K562 (cell line): Measurements from ENCODE around the gene ABHD8. TPM values are rescaled to one million over a fixed set of nuclear protein-coding genes. Genes with fewer than 3 reads are reported as not detected.

ENCODE experiments used
- AFF4 ChIP-seq: sonication (generic); formaldehyde crosslinking; IDR thresholded peaks from 2 replicates; pipeline ENCODE4 v1.8.0; 2023; ENCODE audit warnings: mild to moderate bottlenecking, missing genetic modification reagents
- ARID4B ChIP-seq: sonication (generic); formaldehyde crosslinking; IDR thresholded peaks from 2 replicates; pipeline ENCODE4 v1.8.0; 2022; ENCODE audit warnings: mild to moderate bottlenecking, missing genetic modification reagents
- HLTF ChIP-seq: fragments of 450-650 bp; IDR thresholded peaks from 2 replicates; pipeline ENCODE4 v1.6.1; 2016
- LARP7 ChIP-seq: fragments of 450-650 bp; IDR thresholded peaks from 2 replicates; pipeline ENCODE4 v1.6.1; 2016
- PPARD ChIP-seq: fragments of 250-450 bp; sonication (Bioruptor Pico); IDR thresholded peaks from 2 replicates; pipeline ENCODE4 v1.8.0; 2022; ENCODE audit warnings: inconsistent platforms, mild to moderate bottlenecking, moderate library complexity
- PURB ChIP-seq: sonication (generic); formaldehyde crosslinking; IDR thresholded peaks from 2 replicates; pipeline ENCODE4 v1.9.0; 2021; ENCODE audit warnings: low read depth, mild to moderate bottlenecking, missing genetic modification reagents
- SNAPC5 ChIP-seq: fragments of 250-450 bp; sonication (Bioruptor Pico); IDR thresholded peaks from 2 replicates; pipeline ENCODE4 v1.8.0; 2021; ENCODE audit warnings: moderate library complexity, mild to moderate bottlenecking, inconsistent platforms
- YY1 ChIP-seq, 3 experiments: IDR thresholded peaks; 2 replicates each; pipeline ENCODE4 v1.6.1; 2011; ENCODE audit warnings: low read length in 2 of 3, mild to moderate bottlenecking in 2 of 3, moderate library complexity in 2 of 3, borderline replicate concordance in 1 of 3, control low read depth in 1 of 3, low read depth in 1 of 3; ENCODE audit not compliant: insufficient read depth in 3 of 3, insufficient replicate concordance in 2 of 3, control insufficient read depth in 1 of 3, insufficient read length in 1 of 3; ENCODE audit errors: extremely low read depth in 1 of 3
- ZEB2 ChIP-seq: fragments of 450-650 bp; IDR thresholded peaks from 2 replicates; pipeline ENCODE4 v1.6.1; 2016
- polyA plus RNA-seq, 8 experiments: library from polyadenylated mRNA; depleted of rRNA in 4 of 8; stranded (reverse) in 5 of 8; unstranded in 3 of 8; fragments of >200 nt; fragmentation: Nextera tagmentation in 2 of 8; fragmentation: Illumina TruSeq in 1 of 8; extraction: Ambion mirVana in 2 of 8; extraction: Trizol in 1 of 8; gene quantifications; 2 replicates each; pipeline versions ENCODE4 v1.2.1 to v1.2.3, GENCODE V29; 2011 to 2014; ENCODE audit warnings: inconsistent platforms in 1 of 8, missing spikeins in 1 of 8
- total RNA-seq, 7 experiments: library from RNA; depleted of rRNA in 6 of 7; stranded (reverse); fragments of >200 nt in 6 of 7; fragmentation: Illumina TruSeq in 2 of 7; extraction: Trizol in 2 of 7; gene quantifications; 2 replicates each; pipeline versions ENCODE4 v1.2.1 to v1.2.3, GENCODE V29; 2011 to 2021; ENCODE audit warnings: low replicate concordance in 1 of 7
- TF ChIP-seq, protein P1 (sequence below), 2 experiments: IDR thresholded peaks; 2 replicates each; pipeline ENCODE4 v1.6.1; 2011; ENCODE audit warnings: borderline replicate concordance in 1 of 2, control low read depth in 1 of 2, low read depth in 1 of 2, low read length in 1 of 2, mild to moderate bottlenecking in 1 of 2, mixed read lengths in 1 of 2, moderate library complexity in 1 of 2; ENCODE audit not compliant: insufficient read depth in 1 of 2, insufficient read length in 1 of 2, poor library complexity in 1 of 2, severe bottlenecking in 1 of 2; ENCODE audit errors: extremely low read depth in 1 of 2
- TF ChIP-seq, protein P2 (sequence below): sonication (generic); formaldehyde crosslinking; IDR thresholded peaks from 2 replicates; pipeline ENCODE4 v1.4.0; 2020; ENCODE audit warnings: mild to moderate bottlenecking, missing genetic modification reagents

Gene ABHD8
- total and polyA plus RNA-seq, 9 of the 15 experiments (the other 6 are each of a cell fraction or from before 2014, with no cell fraction given): 0.04 to 6.6 (median 2.0) TPM; not detected in 1

DNA sequence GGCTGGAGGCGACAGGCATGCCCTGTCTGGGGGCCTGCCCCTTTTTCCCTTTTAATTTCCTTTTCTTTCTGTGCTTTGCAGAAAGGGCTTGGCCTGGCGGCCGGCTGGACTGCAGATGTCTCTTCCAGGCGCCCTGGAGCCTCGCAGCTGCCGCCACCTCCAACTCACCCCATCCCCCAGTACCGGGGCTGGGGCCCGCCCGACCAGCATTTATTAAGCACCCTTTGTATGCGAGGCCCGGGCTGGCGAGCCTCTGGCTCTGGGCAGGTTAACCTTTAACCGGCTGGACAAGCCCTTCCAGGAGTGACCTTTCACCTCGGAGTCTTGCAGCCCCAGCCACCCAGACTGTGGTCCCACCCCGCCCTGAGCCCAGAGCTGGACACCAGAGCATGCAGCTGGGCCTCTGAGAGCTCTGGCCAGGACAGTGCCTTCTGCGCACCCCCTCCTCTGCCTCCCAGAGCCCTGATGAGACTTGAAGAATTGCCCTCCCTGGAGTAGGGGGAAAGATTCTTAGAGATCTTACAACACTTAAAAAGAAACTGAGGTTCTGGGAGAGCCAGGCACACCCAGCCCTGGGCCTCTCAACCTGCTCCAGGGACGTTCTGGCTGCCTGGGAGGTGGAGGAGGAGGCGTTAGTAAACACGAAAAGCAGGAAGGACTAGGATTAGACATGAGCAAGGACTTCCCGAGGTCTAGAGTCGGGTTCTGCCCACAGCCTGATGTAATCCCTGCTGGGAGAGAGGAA lies 56.4 kb downstream of the ABHD8 start (continued):
- TF ChIP-seq ARID4B (CRISPR knock-in tag): no peak
- TF ChIP-seq PURB (CRISPR knock-in tag): no peak
- TF ChIP-seq, protein P1, sequence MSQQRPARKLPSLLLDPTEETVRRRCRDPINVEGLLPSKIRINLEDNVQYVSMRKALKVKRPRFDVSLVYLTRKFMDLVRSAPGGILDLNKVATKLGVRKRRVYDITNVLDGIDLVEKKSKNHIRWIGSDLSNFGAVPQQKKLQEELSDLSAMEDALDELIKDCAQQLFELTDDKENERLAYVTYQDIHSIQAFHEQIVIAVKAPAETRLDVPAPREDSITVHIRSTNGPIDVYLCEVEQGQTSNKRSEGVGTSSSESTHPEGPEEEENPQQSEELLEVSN (IDR thresholded peaks at IDR 0.05; ENCODE audit: borderline replicate concordance in 1 of 2, extremely low read depth in 1 of 2, insufficient read depth in 1 of 2, insufficient read length in 1 of 2, low read depth in 1 of 2, low read length in 1 of 2, poor library complexity in 1 of 2, severe bottlenecking in 1 of 2): peak in 1 of 2 experiments; percentile 19
- 0 out of 2 replicates have a peak, but pooled peaks have one; percentile 2 for TF ChIP-seq ZEB2
- no peak for TF ChIP-seq SNAPC5
- TF ChIP-seq, protein P2, sequence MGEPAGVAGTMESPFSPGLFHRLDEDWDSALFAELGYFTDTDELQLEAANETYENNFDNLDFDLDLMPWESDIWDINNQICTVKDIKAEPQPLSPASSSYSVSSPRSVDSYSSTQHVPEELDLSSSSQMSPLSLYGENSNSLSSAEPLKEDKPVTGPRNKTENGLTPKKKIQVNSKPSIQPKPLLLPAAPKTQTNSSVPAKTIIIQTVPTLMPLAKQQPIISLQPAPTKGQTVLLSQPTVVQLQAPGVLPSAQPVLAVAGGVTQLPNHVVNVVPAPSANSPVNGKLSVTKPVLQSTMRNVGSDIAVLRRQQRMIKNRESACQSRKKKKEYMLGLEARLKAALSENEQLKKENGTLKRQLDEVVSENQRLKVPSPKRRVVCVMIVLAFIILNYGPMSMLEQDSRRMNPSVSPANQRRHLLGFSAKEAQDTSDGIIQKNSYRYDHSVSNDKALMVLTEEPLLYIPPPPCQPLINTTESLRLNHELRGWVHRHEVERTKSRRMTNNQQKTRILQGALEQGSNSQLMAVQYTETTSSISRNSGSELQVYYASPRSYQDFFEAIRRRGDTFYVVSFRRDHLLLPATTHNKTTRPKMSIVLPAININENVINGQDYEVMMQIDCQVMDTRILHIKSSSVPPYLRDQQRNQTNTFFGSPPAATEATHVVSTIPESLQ: no peak
- no peak for TF ChIP-seq HLTF
- TF ChIP-seq AFF4: no peak
- peak in 1 of 3 experiments; percentile 2 for TF ChIP-seq YY1 (IDR thresholded peaks at IDR 0.05; ENCODE audit: borderline replicate concordance in 1 of 3, control insufficient read depth in 1 of 3, extremely low read depth in 1 of 3, insufficient read depth in 3 of 3, insufficient read length in 1 of 3, insufficient replicate concordance in 2 of 3, low read depth in 1 of 3, low read length in 2 of 3)
- no peak for TF ChIP-seq LARP7
- TF ChIP-seq PPARD (CRISPR knock-in tag): no peak
